DMS79 (cell line): ENCODE data around the gene KCNJ5.

Experiments
- DNase-seq: peaks from one replicate; lab custom pipeline; 2025; lab: John Stamatoyannopoulos, UW

Gene KCNJ5

DNA sequence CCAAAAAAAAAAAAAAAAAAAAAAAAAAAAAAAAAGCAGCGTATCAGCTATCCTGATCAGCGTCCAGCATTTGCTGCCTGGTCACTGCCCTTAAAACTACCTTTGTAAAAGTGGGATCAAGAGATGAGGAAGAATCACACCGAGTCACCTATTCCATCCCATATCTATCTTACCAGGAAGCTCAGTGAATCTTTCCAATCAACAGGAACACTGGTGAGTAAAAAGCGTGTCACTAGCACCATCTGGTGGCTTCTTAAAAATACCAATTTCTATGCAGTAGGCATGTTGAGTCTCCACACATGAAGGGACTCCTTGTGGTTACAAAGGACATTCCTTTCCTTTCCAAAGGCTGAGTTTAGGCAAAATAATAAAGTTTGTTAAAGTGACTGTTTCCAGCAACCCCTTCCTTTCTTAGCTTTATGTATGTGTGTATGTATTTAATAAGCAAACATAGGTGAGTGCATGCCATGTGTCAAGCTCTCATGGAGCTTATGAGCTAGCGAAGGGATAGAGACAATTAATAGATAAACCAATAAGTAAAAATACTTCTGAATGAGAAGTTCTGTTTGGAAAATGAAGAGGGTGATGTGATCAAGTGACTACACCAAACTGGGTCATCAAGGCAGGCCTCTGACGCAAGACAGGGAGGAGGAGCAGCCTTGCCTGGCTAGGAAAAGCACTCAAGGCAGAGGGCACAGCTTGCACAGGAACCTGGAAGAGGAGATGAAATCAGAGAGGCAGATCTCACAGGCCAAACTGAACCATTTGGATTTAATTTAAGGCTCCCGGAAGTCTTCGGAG lies 65.4 kb downstream of the KCNJ5 start:
- DNase-seq, result peak; percentile 41

DNA sequence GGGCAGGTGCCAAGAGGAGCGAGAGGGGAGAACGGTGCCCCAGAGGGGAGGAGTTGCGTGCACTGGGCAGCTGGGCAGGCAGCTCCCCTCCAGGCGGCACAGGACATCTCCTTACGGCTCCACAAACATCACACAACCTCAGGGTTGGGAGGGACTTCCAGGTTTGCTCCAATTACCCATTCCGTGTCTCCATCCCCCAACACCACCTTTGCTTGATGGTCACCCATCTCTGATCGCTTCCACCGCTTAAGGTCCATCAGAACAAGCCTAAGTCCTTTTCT lies 66.0 kb downstream of the KCNJ5 start:
- no peak for DNase-seq

DNA sequence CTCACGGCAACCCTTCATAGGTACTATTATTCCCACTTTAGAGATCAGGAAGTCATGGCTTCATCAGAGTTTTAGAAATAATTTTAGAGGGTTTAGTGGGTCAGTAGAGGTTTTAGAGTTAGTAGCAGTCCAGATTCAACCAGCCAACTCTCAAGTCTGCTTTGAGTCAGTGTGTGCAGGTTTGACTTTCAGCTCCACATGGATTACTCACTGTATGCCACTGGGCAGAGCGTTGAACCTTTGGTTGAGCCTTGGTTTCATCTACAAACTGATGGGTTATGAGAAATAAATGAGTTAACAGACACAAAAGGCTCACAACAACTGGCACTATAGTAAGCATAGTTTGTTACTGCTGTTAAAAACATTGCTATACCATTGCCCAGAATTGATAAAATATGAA lies 70.5 kb downstream of the KCNJ5 start:
- no peak for DNase-seq

DNA sequence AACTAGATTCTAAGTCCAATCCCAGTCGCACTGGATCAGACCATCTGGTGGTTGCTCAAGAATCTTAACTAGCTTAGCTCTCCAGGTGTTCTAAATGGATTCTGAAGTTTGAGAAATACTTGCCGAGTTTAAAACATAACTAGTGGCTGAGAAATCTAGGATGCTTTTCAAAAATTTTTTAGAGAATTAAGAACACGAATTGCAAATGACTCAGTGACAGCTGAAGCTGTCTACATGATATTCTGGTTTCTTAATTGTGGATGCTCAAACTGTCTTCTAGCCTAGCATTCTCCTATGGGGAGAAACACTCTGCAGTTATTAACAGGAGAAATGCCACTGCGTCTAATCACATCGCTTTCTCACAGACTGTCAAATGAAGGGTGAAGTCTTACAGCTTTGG lies 71.7 kb downstream of the KCNJ5 start:
- no peak for DNase-seq

DNA sequence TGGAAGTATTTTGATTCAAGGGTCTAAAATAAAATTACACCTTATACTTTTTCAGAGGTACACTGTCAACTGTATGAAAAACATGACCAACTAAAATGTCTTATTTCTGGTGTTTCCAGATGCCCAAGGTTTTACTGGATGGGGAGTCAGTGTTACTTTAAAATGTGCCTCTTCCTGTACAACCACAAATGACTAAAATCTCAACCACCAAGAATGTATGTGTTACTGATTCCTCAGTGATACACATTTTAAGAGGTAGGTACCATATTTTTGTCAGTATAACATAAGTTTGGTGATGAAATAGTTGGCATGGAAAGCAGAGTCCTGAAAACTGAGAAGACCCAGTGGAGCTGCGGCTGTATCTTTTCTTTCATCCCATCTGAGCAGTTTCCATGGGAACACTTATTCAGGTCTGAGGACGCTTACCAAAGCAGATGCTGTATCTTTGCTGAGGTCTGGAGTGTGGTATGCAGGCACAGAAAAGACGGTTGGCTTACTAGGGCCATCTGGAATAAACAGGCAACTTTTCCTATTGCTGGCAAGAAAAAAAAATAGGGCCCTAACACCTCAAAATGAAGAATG lies 72.7 kb downstream of the KCNJ5 start:
- peak; percentile 57 for DNase-seq

DNA sequence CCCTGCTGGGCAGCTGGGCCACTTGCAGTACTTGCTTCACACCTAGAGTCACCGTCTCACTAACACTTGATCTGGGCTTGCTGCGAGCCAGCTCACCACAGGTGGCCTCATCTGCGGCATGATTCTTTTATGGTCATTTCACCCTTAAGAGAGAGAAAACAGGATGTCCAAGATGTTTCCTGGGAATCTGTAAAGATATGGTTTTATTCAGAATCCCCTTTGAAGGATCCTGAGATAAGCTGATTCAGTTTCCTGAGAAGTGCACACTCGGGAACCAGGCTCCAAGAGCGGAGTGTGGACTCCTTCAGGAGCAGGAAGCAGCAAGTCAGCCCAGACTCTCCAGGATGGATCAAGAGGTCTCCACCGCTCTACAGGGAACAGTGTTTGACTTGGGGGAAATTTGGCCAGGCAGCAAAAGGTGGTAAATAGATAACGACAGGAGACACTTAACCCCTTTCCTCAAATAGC lies 73.3 kb downstream of the KCNJ5 start:
- DNase-seq, result peak; percentile 81

DNA sequence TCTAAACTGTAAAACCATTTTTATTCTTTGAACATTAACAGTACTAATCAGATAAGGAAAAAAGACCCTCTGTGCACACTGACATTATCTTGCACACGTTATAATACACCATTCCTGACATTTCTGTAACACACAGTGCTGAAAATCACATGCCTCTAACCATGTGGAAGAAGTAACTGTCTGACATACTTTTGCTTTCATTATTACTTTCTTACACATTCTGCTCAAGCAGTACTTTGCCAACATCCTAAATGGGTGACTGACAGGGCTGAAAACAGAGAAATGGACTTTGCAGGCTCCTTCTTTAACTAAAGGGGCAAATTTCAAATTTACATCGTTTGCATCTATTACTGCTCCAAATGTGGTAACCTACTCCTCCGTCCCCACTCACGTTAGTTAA lies 74.3 kb downstream of the KCNJ5 start:
- no peak for DNase-seq

DNA sequence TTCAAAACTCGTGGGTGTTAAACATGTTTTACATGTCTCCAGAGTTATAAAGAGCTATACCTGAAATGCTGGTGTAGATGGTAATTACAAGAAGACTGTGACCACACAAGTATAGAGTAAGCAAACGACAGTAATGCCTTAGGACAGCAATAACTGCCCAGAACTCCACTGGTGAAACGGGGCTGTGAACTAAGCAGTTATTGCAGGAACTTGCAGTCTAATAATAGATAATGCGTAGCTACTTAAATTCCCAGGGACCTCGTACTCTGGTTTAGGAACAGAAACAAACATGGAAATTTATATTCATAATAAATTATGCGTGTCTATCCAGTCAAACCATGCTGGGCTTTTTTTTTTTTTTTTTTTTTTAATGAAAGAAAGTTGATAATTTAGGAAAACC lies 76.4 kb downstream of the KCNJ5 start:
- no peak for DNase-seq

DNA sequence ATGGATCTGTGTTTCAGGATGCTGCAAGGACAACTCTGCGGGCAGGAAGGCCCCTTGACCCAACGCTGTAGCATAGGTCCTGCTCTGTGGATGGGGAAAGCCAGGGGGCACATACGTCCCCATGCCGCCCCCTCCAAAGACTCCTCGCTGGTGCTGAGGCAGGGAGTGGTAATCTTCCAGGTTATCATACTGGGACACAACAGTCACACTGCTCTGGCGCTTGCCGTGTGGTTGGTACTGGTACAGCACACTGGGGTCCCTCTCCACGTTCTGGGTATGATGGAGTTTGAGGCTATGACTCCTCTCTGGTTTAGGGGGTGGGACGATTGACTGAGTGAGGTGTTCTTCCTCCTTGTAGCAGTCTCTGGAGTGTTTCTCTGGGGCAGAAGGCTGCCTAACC lies 77.8 kb downstream of the KCNJ5 start:
- DNase-seq, result no peak
